PFSK-1 (cell line): Measurements from ENCODE around the gene RREB1.

Experiments
- FOXP2 ChIP-seq: optimal IDR thresholded peaks from 2 replicates; pipeline ENCODE3; 2011; ENCODE audit warnings: borderline replicate concordance, control low read depth, inconsistent platforms; ENCODE audit not compliant: insufficient read depth; ENCODE audit errors: extremely low read length, extremely low read depth
- POLR2AphosphoS5 ChIP-seq: IDR thresholded peaks from 2 replicates; pipeline ENCODE4 v1.6.1; 2012; ENCODE audit warnings: low read depth, mild to moderate bottlenecking, control low read depth, low read length, moderate library complexity
- REST ChIP-seq, 2 experiments: IDR thresholded peaks; 2 replicates each; pipeline versions ENCODE4 v1.6.1 to v1.8.0; 2011 to 2012; ENCODE audit warnings: low read depth in 2 of 2, low read length in 2 of 2, control low read depth in 1 of 2, inconsistent platforms in 1 of 2, mild to moderate bottlenecking in 1 of 2, moderate library complexity in 1 of 2; ENCODE audit not compliant: insufficient read depth in 1 of 2
- SIN3A ChIP-seq: IDR thresholded peaks from 2 replicates; pipeline ENCODE4 v1.6.1; 2012; ENCODE audit warnings: mild to moderate bottlenecking, low read length, moderate library complexity, borderline replicate concordance; ENCODE audit not compliant: insufficient read depth
- TAF1 ChIP-seq: IDR thresholded peaks from 2 replicates; pipeline ENCODE4 v1.6.1; 2012; ENCODE audit warnings: low read length, control low read depth, borderline replicate concordance; ENCODE audit not compliant: insufficient read depth

RREB1 gene

GRCh38 chr6:7100072-7100752 is 7.5 kb upstream of the RREB1 start:
- no peak for TF ChIP-seq SIN3A
- TF ChIP-seq POLR2AphosphoS5 = no peak
- no peak for TF ChIP-seq FOXP2
- no peak for TF ChIP-seq TAF1
- no peak for TF ChIP-seq REST (IDR thresholded peaks at IDR 0.05; ENCODE audit: insufficient read depth in 1 of 2, low read depth in 2 of 2, low read length in 2 of 2)

- TF ChIP-seq POLR2AphosphoS5 (no peak), FOXP2 (no peak), TAF1 (no peak), SIN3A (no peak), REST (IDR thresholded peaks at IDR 0.05; ENCODE audit: insufficient read depth in 1 of 2, low read depth in 2 of 2, low read length in 2 of 2) (no peak)
These were observed 7.0 kb upstream of the RREB1 start for GRCh38 chr6:7100753-7101081.

GRCh38 chr6:7101290-7101689 is 6.5 kb upstream of the RREB1 start:
- TF ChIP-seq TAF1 (no peak), SIN3A (no peak), REST (IDR thresholded peaks at IDR 0.05; ENCODE audit: insufficient read depth in 1 of 2, low read depth in 2 of 2, low read length in 2 of 2) (no peak), FOXP2 (no peak), POLR2AphosphoS5 (no peak)

- TF ChIP-seq REST (IDR thresholded peaks at IDR 0.05; ENCODE audit: insufficient read depth in 1 of 2, low read depth in 2 of 2, low read length in 2 of 2) (no peak), TAF1 (no peak), SIN3A (no peak), FOXP2 (no peak), POLR2AphosphoS5 (no peak)
These were observed 3.0 kb upstream of the RREB1 start for GRCh38 chr6:7104752-7105151.

GRCh38 chr6:7106215-7106751 is 1.5 kb upstream of the RREB1 start:
- TF ChIP-seq TAF1 (no peak), REST (IDR thresholded peaks at IDR 0.05; ENCODE audit: insufficient read depth in 1 of 2, low read depth in 2 of 2, low read length in 2 of 2) (no peak), SIN3A (no peak), FOXP2 (no peak), POLR2AphosphoS5 (no peak)
